H1 (cell line): Measurements from ENCODE around the gene MST1R. TPM values are rescaled to one million over a fixed set of nuclear protein-coding genes. Genes with fewer than 3 reads are reported as not detected.

Experiments
- BACH1 ChIP-seq: IDR thresholded peaks from 2 replicates; pipeline ENCODE4 v1.6.1; 2012; ENCODE audit warnings: low read length, improper control_type of control experiment
- HDAC6 ChIP-seq: IDR thresholded peaks from one replicate; pipeline ENCODE4 v1.7.1; 2012; ENCODE audit warnings: low read depth, mild to moderate bottlenecking, inconsistent platforms, low read length, moderate library complexity
- POU5F1 ChIP-seq: IDR thresholded peaks from 2 replicates; pipeline ENCODE4 v1.6.1; 2011; ENCODE audit warnings: low read depth, mild to moderate bottlenecking, low read length, moderate library complexity
- USF2 ChIP-seq: IDR thresholded peaks from 2 replicates; pipeline ENCODE4 v1.6.1; 2011; ENCODE audit warnings: low read length, improper control_type of control experiment
- polyA plus RNA-seq, 7 experiments: library from polyadenylated mRNA; depleted of rRNA in 3 of 7; stranded (reverse) in 5 of 7; unstranded in 2 of 7; fragments of >200 nt in 5 of 7; fragments of 200-250 nt in 2 of 7; gene quantifications; 1 replicate in 5 of 7; 2 replicates in 1 of 7; 4 replicates in 1 of 7; pipeline versions ENCODE4 v1.2.1 to v1.2.3, GENCODE V29; 2011 to 2013; ENCODE audit warnings: missing spikeins in 2 of 7, mixed read lengths in 2 of 7
- total RNA-seq: library from RNA; stranded (reverse); fragmentation: NEBNext Ultra II Directional; extraction: Animal tissue kit (Norgen Biotek cat#: 25700); gene quantifications from 2 replicates; pipeline ENCODE4 v1.2.1, GENCODE V29; 2021

MST1R gene
- total and polyA plus RNA-seq, 2 of the 8 experiments (the other 6 are each of a cell fraction or from before 2014, with no cell fraction given) = 4.8 to 7.6 TPM

- TF ChIP-seq USF2 (no peak), HDAC6 (no peak), BACH1 (no peak), POU5F1 (no peak)
These were observed 43.9 kb downstream of the MST1R start (continued) for GRCh38 chr3:49859576-49860305.
